ENCODE measurements around the gene TMEM240. TPM values are rescaled to one million over a fixed set of nuclear protein-coding genes. Genes with fewer than 3 reads are reported as not detected.

The TMEM240 gene
- total RNA-seq, 1 donor from 2014 or later, result 17.3 TPM

DNA sequence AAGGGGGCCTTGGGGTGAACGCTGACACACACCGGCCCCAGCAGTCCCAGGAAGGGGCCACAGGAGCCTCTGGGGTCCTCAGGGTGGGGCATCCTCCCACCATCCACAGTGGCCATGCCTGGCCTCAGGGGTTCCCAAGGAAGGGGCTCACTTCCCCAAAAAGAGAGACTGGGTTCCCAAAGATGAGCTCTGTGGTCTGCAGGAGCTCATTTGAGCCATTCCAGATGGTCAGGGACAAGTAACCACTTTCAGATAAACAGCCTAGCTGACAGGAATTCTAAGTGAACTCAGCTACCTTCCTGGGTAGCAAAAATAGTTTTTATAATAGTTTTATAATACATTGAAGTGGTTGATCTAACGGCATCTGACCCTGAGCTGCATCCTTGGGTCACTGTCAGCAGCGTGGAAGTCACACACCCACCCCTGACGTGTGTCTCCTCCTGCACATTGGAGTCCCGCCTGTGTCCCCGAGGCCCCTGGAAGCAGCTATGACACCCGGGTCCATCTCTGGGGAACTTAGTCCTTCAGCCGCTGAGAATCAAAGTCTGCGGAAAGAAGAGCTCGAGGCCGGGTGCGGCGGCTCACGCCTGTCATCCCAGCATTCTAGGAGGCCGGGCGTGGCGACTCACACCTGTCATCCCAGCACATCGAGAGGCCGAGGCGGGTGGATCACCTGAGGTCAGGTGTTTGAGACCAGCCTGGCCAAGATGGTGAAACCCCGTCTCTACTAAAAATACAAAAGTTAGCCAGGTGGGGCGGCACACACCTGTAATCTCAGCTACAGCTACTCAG lies 5.7 kb upstream of the TMEM240 start:
- Mint-ChIP-seq H3K27me3 (ENCODE audit: low read depth) (no peaks in the 10 kb centered on the region), H3K36me3 (peaks cover 5% of the 10 kb centered on the region), H3K9me3 (no peaks in the 10 kb centered on the region), H3K4me1 (no peaks in the 10 kb centered on the region), H3K4me3 (no peak overlapping the region), H3K27ac (no peak overlapping the region)
- TF ChIP-seq, protein P1, sequence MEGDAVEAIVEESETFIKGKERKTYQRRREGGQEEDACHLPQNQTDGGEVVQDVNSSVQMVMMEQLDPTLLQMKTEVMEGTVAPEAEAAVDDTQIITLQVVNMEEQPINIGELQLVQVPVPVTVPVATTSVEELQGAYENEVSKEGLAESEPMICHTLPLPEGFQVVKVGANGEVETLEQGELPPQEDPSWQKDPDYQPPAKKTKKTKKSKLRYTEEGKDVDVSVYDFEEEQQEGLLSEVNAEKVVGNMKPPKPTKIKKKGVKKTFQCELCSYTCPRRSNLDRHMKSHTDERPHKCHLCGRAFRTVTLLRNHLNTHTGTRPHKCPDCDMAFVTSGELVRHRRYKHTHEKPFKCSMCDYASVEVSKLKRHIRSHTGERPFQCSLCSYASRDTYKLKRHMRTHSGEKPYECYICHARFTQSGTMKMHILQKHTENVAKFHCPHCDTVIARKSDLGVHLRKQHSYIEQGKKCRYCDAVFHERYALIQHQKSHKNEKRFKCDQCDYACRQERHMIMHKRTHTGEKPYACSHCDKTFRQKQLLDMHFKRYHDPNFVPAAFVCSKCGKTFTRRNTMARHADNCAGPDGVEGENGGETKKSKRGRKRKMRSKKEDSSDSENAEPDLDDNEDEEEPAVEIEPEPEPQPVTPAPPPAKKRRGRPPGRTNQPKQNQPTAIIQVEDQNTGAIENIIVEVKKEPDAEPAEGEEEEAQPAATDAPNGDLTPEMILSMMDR (IDR thresholded peaks at IDR 0.05; ENCODE audit: unreplicated experiment), result no peak
- DNase-seq (ENCODE audit: low spot score in 2 of 2, unreplicated experiment in 2 of 2), result no peak

- no peaks in the 10 kb centered on the region for H3K27me3 Mint-ChIP-seq (ENCODE audit: low read depth)
- H3K4me3 Mint-ChIP-seq, result no peak overlapping the region
- H3K9me3 Mint-ChIP-seq, result no peaks in the 10 kb centered on the region
- TF ChIP-seq, protein P1 (IDR thresholded peaks at IDR 0.05; ENCODE audit: unreplicated experiment), result no peak
- no peak overlapping the region for H3K27ac Mint-ChIP-seq
- H3K4me1 Mint-ChIP-seq, result no peaks in the 10 kb centered on the region
- peaks cover 5% of the 10 kb centered on the region for H3K36me3 Mint-ChIP-seq
- no peak for DNase-seq (ENCODE audit: low spot score in 2 of 2, unreplicated experiment in 2 of 2)
These were observed 4.1 kb upstream of the TMEM240 start for GRCh38 chr1:1544544-1544943.

DNA sequence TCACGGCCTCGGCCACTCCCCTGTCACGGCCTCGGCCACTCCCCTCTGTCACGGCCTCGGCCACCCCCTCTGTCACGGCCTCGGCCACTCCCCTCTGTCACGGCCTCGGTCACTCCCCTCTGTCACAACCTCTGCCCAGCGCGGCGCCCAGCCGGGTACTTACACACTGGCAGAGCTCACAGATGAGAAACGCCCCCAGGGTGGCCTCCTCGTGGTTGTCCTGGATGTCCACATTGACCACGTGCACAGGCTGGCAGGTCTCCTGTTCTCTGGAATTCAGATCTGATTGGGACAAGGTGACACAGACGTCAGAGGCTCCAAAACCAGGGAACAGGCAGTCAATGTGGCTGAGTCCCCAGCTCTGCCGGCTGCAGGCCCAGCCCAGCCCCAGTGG lies 3.3 kb upstream of the TMEM240 start:
- DNase-seq (ENCODE audit: low spot score in 2 of 2, unreplicated experiment in 2 of 2), result no peak
- Mint-ChIP-seq H3K36me3 (peaks cover 5% of the 10 kb centered on the region), H3K27ac (no peak overlapping the region), H3K27me3 (ENCODE audit: low read depth) (no peaks in the 10 kb centered on the region), H3K4me1 (no peaks in the 10 kb centered on the region), H3K4me3 (no peak overlapping the region), H3K9me3 (no peaks in the 10 kb centered on the region)
- TF ChIP-seq, protein P1 (IDR thresholded peaks at IDR 0.05; ENCODE audit: unreplicated experiment), result no peak

- Mint-ChIP-seq H3K4me3 (peak overlapping the region; percentile 4), H3K27ac (no peak overlapping the region), H3K9me3 (no peaks in the 10 kb centered on the region), H3K27me3 (ENCODE audit: low read depth) (no peaks in the 10 kb centered on the region), H3K4me1 (no peaks in the 10 kb centered on the region), H3K36me3 (peaks cover 5% of the 10 kb centered on the region)
- TF ChIP-seq, protein P1 (IDR thresholded peaks at IDR 0.05; ENCODE audit: unreplicated experiment), result no peak
- DNase-seq (ENCODE audit: low spot score in 2 of 2, unreplicated experiment in 2 of 2), result no peak
These were observed 2.6 kb upstream of the TMEM240 start for GRCh38 chr1:1542766-1543705.

DNA sequence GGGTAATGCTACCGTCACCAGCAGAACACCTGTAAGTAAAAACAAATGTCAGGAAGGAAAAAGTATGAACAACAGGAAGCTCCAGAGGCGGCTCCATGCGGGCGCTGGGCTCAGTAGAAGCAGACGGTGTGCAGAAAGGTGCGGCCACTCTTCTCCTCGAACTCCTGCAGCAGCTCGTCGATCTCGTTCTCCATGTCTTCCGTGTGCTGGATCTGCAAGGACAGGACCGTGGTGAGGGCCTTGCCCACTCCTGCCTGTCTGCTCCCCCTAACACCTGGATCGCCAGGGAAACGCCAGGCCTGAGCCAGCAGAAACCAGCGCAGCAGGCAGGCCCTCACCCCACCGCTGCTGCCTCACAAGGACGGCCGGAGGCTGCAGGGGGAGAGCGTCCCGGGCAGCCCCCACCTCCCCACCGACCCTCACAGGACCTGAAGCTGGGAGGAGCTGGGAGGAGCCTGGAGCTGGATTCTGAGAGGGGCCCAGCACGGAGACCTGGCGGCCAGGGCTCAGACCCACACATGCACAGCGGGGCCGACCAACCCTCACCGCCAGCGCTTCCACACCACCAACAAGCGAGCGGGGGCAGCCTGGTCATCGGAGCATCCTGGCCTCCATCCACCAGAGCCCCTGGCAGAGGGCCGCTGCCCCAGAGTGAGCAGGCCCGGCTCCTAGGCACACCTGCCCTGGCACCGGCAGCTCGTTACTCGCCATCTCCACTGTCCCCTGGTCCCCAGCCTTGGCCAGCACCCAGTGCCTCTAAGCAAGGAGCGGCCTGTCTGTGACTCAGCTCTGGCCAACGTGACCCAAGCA lies 1.7 kb upstream of the TMEM240 start:
- Mint-ChIP-seq H3K36me3 (peaks cover 5% of the 10 kb centered on the region), H3K4me3 (peak overlapping the region; percentile 61), H3K4me1 (no peaks in the 10 kb centered on the region), H3K27me3 (ENCODE audit: low read depth) (no peaks in the 10 kb centered on the region), H3K27ac (peak overlapping the region; percentile 67), H3K9me3 (no peaks in the 10 kb centered on the region)
- TF ChIP-seq, protein P1 (IDR thresholded peaks at IDR 0.05; ENCODE audit: unreplicated experiment), result no peak
- no peak for DNase-seq (ENCODE audit: low spot score in 2 of 2, unreplicated experiment in 2 of 2)
